ENCODE data around the gene SCYGR2. TPM values are rescaled to one million over a fixed set of nuclear protein-coding genes. Genes with fewer than 3 reads are reported as not detected.

SCYGR2 gene
- total RNA-seq, 1 experiment from 2014 or later: not detected

- no peak overlapping the region for H3K4me3 Mint-ChIP-seq
- Histone ChIP-seq H3K56ac (ENCODE audit: insufficient read length, low read depth, low read length) (no peak overlapping the region), H3K27ac (ENCODE audit: insufficient read length, low read depth, low read length) (no peak overlapping the region), H3K79me1 (ENCODE audit: insufficient read depth, low read depth, low read length, poor library complexity, severe bottlenecking) (no peaks in the 10 kb centered on the region), H3K23ac (ENCODE audit: insufficient read length, low read depth, low read length) (no peak overlapping the region), H3K9me3 (ENCODE audit: control insufficient read depth, low read depth, low read length) (no peaks in the 10 kb centered on the region), H4K8ac (replicated peaks; ENCODE audit: insufficient read length, low read depth, low read length) (no peak overlapping the region), H3K14ac (ENCODE audit: insufficient read depth, low read length) (no peak overlapping the region), H2BK120ac (ENCODE audit: low read depth, low read length, poor library complexity, severe bottlenecking) (no peak overlapping the region), H2AK5ac (ENCODE audit: insufficient read length, low read length) (no peak overlapping the region), H3K23me2 (ENCODE audit: insufficient read length, low read depth, low read length, poor library complexity, severe bottlenecking) (no peaks in the 10 kb centered on the region), H3K4ac (ENCODE audit: low read depth, low read length) (no peak overlapping the region), H3K4me1 (ENCODE audit: insufficient read depth, low read length) (0 out of 2 replicates have a peak, but pooled peaks cover 5% of the 10 kb centered on the region), H2AFZ (ENCODE audit: low read length) (no peak overlapping the region), H4K20me1 (ENCODE audit: control insufficient read depth, insufficient read depth, insufficient read length) (no peaks in the 10 kb centered on the region), H2BK15ac (ENCODE audit: low read depth, low read length) (no peak overlapping the region), H3K27me3 (ENCODE audit: insufficient read depth, low read length) (no peaks in the 10 kb centered on the region; the same call in 1 of the 2 replicates), H2BK12ac (ENCODE audit: insufficient read length, low read depth, low read length) (no peak overlapping the region), H2BK20ac (ENCODE audit: low read depth, low read length, poor library complexity, severe bottlenecking) (no peak overlapping the region), H3K18ac (ENCODE audit: insufficient read length, low read depth, low read length) (no peak overlapping the region), H3K4me2 (ENCODE audit: insufficient read depth, insufficient read length, low read length) (peak overlapping the region; percentile 17), H3K9ac (ENCODE audit: extremely low read depth, insufficient read length, low read length) (no peak overlapping the region), H3K79me2 (ENCODE audit: insufficient read depth, low read length) (no peaks in the 10 kb centered on the region), H3T11ph (ENCODE audit: low read length) (no peak overlapping the region), H2BK5ac (ENCODE audit: insufficient read length, low read length) (no peak overlapping the region), H4K91ac (ENCODE audit: insufficient read length, low read depth, low read length) (no peak overlapping the region), H4K5ac (ENCODE audit: insufficient read length, low read depth, low read length) (no peak overlapping the region)
- WGBS (ENCODE audit: extremely low coverage, insufficient read length, low lambda C conversion rate): no CpG with 5 or more reads among the region's 4 CpGs
- H3K4me1 Mint-ChIP-seq: peaks cover 22 to 23% of the 10 kb centered on the region in 2 experiments
- 0 out of 7 replicates have a peak overlapping the region, but pooled peaks of 1 of the 3 experiments have one; percentile 0 for H3K27ac Mint-ChIP-seq
- TF ChIP-seq, protein P1, sequence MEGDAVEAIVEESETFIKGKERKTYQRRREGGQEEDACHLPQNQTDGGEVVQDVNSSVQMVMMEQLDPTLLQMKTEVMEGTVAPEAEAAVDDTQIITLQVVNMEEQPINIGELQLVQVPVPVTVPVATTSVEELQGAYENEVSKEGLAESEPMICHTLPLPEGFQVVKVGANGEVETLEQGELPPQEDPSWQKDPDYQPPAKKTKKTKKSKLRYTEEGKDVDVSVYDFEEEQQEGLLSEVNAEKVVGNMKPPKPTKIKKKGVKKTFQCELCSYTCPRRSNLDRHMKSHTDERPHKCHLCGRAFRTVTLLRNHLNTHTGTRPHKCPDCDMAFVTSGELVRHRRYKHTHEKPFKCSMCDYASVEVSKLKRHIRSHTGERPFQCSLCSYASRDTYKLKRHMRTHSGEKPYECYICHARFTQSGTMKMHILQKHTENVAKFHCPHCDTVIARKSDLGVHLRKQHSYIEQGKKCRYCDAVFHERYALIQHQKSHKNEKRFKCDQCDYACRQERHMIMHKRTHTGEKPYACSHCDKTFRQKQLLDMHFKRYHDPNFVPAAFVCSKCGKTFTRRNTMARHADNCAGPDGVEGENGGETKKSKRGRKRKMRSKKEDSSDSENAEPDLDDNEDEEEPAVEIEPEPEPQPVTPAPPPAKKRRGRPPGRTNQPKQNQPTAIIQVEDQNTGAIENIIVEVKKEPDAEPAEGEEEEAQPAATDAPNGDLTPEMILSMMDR (conservative IDR thresholded peaks at IDR 0.05): no peak
- no peaks in the 10 kb centered on the region; a peak in 1 of 5 replicates for H3K9me3 Mint-ChIP-seq
- no peak for DNase-seq
- H3K27me3 Mint-ChIP-seq (ENCODE audit: low read depth): peaks cover 8% of the 10 kb centered on the region
- no peaks in the 10 kb centered on the region for H3K36me3 Mint-ChIP-seq (ENCODE audit: insufficient read depth in 1 of 3, low read depth in 3 of 3)
Observed at GRCh38 chr2:227616631-227617030, 17.9 kb downstream of the SCYGR2 start.

Data from H9 (cell line).